Tongue (tissue), 2 donors: ENCODE data around the gene SFTA2. TPM values are rescaled to one million over a fixed set of nuclear protein-coding genes. Genes with fewer than 3 reads are reported as not detected.
"Not testable (repeated sequence)": the region's sequence is repeated elsewhere in the genome, so short reads cannot be mapped to it uniquely, and the experiment has no call there.

Source experiments
- DNase-seq: peaks from one replicate; pipeline ENCODE4 v3.0.0-alpha.2; 2015
- total RNA-seq: library from RNA; depleted of rRNA; stranded (reverse); fragments of >200 nt; gene quantifications from one replicate; pipeline ENCODE4 v1.2.3, GENCODE V29; 2014

SFTA2 gene
- total RNA-seq, result not detected

DNA sequence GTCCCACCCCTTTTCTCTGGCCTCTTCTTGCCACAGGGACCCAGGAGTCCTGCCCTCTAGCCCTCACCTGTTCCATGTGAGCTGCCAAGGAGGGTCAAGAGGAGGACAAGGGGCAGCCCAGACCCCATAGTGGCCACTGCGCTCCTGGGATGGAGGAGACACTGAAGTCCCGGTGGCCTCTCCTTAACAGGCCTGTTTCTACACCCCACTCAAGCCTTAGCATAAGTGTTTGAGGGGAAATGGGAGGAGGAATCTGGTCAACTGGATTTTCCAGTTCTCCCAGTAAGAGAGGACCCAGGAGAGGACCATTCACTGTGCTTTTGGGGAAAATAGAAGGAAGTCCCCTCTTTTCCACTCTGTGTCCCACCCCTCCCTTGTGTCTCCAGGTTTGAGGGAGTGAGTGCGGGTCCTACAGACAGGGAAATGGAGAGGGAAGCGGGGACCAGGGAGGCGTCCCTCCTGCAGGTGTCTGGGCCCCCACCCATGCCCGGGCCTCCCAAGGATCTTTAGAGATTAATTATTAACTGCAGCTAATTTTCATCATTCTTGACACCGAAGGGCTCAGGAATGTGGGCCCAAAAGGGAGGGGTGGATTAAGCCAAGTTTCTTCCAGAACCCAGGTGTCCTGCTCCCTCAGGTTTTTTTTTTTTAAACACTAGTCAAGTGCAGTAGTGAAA, at the start of gene SFTA2:
Gene SFTA2 (minus strand): TSS at position 202 of the 677 bp plus-strand sequence. CDS start 74 bp downstream, at position 128.
- no peak for DNase-seq

DNA sequence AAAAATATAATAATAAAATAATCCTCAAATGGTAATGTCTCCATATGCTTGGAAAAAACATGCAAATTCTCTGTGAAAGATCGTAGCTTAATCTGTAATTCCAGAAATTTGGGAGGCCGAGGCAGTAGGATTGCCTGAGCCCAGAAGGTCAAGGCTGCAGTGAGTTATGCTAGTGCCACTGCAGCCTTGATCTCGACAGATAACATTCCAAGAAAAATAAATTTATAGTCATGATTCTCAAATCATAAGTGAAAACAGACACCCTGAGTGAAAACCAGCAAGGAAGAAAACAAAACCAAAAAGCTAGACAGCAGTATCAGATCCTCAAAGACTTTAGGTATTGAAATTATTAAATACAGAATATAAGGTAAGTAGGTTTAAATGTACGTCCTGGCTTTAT, 47.7 kb upstream of the SFTA2 start:
- DNase-seq, result no peak

DNA sequence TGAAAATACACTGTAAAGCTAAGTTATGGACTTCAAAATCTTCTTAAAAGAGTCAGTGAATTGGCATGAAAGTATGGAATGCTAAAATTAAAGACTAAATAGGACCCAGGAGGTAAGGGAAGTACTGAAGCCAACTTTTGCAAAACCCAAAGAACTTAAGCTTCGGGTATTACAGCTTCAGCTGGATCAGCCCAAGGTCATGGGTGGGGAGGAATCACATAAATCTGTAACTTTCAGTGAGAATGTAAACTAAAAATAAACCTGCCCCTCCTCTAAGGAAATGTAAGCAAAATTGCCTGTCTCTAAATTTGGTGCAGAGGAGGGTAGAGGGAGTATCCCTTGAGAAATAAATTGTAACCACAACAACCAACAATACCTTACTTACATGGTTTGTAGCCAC, 47.2 kb upstream of the SFTA2 start:
- no peak for DNase-seq

DNA sequence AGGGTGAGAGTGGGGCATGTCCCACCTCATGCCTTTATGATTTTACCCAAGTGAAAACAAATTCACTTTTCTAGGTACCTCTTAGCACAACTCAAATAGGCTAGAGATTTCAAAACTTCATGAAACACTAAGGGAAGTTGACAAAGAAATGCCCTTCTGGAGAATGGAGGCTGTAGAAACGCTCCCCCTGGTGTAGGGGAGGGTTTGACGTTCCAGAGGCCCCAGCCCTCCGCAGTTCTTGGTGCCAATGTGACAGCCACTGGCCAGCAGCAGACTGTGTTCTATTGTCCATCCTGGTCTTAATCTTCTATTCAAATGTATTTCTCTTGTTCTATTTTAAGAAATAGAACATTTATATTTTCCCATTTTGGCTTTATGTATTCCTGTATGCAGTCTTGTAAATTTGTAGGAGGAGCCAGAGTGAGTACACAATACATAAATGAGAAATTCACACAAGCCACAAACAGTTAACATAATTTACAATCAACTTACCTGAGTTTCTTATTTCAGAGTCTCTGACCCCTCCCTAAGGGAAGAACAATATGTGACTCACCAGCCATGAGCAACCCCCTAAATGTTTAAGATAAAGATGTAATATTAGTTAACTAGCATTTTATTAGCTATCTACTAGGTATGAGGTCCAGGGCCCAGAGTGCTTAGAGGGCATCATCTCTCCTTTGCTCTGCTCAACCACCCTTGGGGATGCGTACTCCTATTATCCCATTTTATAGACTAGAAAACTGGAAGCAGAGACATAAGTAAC, 42.7 kb upstream of the SFTA2 start:
- no peak for DNase-seq

DNA sequence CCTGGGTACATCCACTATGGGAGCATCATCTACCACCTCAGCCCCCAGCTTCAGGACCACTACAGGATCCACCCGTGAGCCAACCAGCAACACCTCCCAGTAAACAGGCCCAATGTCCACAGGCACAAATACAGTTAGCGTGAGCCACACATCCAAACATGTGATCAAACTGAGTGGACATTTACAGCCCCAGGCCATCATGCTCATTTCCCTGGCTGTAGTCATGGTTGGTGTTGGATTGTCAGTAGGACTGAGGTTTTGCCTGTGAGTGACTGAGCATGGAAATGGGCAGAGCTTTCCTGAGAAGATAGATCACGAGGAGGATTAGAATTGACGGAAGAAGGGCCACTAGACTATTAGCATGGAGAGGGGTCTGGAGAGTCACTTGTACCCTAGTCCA, 40.8 kb upstream of the SFTA2 start:
- no peak for DNase-seq

DNA sequence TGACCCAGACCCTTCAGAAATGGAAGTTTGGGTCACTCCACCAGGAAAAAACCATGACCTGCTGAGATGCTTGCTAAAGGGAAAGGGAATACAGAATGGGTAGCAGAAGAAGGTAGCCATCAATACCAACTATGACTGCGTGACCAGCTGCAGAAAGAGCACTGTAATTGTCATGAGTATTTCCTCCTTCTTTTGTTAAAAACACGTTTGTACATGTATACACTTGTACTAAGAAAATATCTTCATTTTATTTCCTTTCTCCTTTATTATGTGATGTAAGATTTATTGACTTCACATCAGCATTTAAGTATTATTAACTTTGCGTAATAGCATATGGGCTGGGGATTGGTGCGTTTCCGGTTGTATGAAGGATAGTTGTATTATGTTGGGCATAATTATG, 39.0 kb upstream of the SFTA2 start:
- DNase-seq, result no peak

DNA sequence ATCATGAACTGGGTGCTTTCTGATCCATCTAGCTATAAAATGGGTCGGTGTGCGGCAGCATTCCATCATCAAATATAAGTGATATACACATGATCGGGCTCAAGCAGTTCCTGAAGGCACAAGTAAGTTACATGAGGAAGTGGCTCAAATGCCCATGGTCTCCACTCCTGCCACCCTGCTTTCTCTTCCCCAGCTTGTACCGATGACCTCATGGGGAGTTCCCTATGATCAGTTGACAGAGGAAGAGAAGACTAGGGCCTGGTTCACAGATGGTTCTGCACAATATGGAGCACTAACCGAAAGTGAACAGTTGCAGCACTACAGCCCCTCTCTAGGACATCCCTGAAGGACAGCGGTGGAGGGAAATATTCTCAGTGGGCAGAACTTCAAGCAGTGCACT, 37.2 kb upstream of the SFTA2 start:
- DNase-seq, result not testable (repeated sequence)

DNA sequence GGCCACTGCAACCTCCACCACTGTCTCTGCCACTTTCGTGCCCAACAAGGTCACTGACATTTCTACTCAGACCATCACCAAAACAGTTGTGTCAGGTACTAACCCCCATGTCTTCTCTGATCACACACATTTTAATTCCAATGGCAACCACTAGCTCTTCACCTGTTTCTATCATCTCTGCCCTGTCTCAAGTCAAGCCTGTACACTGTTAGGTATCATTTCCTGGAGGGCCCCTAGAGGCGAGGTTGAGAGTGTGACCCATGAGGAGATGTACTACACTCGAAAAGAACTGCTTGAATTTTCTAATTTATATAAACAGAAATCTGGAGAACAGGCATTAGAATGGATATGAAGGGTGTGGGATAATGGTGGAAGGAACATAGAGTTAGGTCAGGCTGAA, 34.2 kb upstream of the SFTA2 start:
- DNase-seq, result no peak

DNA sequence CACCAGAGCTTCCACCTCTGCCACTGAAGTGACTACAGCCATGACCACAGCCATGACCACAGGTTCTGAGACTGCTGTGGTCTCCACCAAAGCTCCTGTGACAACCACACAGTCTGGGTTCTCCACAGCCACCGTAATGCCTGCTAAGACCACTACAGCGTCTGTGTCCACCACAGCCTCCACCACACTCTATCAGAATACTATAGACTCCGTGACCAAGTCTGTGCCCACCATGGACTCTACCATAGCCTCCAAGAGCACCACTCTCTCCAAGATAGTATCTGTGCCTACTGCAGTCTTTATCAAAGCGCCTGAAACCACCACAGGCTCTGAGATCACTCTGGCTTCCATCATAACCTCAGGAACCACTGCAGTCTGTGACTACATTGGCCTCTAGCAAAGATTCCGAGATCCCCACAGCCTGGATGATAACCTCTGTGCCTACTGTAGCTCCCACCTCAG, 33.2 kb upstream of the SFTA2 start:
- DNase-seq, result no peak

DNA sequence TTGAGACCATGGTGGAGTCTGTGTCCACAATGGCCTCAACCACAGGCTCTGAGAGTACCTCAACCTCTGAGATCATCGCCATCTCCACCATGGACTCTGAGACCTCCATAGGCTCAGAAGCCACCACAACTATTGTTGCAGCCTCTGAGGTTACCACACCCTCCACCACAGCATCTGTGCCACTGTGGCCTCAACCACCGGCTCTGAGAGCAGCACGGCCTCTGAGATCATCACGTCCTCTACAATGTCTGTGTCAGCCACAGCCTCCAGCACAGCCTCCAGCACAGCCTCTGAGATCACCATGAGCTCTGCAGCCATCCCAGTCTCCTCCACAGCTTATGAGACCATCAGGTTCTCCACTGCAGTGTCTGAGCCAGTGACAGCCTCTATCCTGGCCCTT, 32.1 kb upstream of the SFTA2 start:
- DNase-seq, result no peak

DNA sequence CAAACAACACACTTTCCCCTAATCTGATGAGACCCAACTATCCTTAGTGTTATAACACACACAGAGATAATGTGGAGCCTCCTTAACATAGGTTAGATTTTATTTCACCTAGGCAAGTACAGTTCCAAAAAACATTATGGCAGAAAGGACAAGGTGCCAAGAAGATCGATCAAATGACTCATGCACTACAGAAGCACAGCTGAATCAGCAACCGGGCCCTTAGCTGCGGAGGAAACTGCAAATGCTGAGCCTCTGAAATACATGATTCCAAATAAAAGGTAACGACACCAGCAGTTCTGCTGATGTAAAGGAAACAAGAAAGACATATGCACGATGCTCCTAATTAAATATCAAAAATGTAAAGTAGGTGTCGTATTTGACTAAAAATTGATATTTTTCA, 31.7 kb upstream of the SFTA2 start:
- no peak for DNase-seq

DNA sequence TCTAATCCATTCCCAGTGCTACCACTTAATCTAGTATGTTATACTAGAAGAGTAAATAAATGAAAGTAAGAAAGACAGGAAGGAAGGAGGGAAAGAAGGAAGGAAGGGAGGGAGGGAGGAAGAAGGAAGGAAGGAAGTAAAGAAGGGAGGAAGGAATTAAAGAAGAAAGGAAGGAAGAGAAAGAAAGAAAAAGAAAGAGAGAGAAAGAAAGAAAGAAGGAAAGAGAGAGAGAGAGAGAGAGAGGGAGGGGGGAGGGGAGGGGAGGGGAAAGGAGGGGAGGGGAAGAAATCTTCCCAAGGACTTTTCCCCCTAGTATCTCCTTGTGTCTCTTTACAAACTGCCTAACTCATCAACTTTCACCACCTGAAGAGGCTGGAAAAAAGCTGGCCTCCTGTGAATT, 30.7 kb upstream of the SFTA2 start:
- no peak for DNase-seq

DNA sequence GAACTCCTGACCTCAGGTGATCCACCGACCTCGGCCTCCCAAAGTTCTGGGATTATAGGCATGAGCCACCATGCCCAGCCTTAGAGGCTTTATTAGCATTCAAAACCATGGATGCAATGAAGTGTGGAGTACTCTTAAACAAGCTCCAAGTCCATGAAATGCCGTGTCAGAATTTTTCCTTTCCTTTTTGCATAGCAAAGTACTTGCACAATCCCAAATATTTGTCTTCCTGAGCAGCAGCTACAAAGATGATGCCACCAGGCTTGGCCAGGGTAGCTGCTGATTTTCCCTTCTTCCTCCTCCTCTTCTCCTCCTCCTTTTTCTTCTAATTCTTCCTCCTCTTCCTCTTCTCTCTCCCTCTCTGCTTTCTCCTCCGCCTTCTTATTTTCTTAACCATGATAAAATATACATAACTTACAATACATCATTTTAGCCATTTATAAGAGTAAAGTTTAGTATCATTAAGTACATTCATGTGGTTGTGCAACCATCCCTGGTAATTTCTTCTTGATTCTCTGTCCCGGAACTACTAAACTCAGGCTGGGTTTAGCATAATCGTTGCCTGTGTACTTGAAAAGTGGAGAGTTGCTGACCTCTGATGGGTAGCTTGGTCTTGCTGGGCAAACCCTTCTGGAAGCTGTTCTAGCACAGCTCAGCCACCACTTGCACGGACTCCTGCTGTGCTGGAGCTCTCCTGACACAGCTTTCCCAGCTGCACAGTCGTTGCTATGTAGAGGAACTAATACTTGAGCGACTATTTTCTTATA, 29.1 kb upstream of the SFTA2 start:
- DNase-seq, result no peak

DNA sequence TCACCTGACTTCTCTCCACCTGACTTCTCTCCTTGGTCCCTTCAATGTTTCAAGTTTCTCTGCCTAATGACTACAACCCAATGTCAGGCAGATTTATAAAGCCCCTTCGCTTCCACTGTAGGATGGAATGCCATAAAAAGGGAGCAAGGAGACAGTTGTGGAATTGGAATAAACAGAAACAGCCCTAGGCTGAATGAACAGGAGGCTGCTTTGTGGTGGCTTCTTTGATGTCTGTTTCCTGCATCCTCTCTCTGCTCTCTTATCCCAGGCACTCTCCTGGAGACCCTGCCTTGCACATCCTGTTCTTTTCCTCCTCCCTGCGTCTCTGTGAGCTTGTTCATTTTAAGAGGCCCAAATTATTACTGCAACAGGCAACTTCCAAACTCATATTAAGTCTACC, 25.7 kb upstream of the SFTA2 start:
- DNase-seq, result no peak

DNA sequence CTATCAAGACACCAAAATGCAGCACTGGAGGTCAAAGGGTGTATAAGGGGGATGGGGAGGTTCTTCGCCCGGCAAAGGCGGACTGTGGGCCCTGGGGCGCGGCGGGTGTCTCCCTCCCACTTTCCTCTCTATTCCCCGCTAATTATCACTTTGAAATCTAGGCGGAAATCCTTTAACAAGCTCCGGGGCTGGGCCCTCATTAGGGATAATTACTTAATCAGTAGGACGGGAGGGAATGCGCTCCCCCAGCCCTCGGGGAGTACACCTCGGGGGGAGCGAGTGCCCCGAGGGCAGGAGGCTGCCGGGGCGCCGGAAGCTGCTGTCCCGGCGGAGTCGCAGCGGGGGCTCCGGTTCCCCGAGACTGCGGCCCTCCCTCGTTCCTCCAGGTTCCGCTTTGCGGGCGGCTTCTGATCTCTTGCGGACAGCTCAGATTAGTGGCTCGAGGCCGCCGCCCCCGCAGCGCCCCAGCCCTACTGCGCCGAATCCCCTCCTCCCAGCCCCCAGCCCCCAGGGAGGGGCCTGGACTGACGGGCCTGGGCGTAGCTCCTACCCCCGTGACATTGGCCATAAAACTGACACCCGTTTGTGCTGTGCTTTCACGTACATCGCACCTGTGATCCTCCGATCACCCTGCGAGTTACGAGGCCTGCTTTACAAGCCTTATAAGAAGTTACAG, 23.5 kb upstream of the SFTA2 start:
- DNase-seq, result peak; percentile 43

DNA sequence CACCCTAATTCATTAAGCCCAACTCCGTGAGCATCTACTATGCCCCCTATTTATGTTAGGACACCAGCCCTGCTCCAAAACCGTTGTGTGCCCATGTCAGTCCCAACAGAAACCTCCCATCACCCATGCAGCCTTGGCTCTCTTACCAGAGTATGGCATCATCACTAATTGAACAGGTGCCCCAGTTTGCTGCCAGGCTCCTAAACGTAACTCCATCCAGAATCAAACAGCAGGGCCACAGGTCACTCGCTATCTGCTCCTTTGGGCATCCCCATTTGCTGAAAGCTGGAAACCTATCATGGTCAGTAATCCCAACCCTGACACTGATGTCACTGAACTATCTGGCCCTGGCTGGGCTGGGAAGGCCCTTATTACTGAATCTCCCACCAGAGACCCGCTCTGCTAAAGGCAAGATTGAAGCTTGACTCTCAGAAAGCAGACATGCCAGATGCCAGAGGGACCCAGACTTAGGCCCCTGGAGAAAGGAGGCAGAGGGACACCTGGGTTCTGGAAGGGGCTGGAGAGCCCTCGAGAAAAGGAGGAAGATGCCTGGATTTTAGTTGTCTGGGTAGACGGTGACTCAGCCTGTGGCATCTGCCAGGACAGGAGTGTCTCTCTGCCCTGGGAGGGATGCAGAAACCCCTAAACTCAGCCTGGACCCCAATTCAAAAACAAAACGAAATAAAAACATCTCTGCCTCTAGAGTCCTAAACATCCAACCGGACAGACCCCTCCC, 22.8 kb upstream of the SFTA2 start:
- DNase-seq, result no peak

DNA sequence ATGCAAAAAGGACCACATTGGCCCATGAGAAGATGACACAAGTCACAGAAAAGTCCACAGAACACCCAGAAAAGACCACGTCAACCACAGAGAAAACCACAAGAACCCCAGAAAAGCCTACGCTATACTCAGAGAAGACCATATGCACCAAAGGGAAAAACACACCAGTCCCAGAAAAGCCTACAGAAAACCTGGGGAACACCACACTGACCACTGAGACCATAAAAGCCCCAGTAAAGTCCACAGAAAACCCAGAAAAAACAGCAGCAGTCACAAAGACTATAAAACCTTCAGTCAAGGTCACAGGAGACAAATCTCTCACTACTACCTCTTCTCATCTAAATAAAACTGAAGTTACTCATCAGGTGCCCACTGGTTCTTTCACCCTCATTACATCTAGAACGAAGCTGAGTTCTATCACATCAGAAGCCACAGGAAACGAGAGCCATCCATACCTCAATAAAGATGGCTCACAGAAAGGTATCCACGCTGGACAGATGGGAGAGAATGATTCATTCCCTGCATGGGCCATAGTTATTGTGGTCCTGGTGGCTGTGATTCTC, 20.0 kb upstream of the SFTA2 start:
- DNase-seq, result no peak

DNA sequence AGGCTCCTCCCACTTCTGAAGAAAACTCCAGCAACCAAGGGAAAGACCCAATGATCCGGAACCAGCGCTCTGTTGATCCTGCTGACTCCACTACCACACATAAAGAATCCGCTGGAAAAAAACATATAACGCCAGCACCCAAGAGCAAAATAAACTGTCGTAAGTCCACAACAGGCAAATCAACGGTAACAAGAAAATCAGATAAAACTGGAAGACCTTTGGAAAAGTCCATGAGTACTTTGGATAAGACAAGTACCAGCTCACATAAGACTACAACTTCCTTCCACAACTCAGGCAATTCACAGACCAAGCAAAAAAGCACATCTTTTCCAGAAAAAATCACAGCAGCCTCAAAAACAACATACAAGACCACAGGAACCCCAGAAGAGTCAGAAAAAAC, 16.8 kb upstream of the SFTA2 start:
- no peak for DNase-seq

DNA sequence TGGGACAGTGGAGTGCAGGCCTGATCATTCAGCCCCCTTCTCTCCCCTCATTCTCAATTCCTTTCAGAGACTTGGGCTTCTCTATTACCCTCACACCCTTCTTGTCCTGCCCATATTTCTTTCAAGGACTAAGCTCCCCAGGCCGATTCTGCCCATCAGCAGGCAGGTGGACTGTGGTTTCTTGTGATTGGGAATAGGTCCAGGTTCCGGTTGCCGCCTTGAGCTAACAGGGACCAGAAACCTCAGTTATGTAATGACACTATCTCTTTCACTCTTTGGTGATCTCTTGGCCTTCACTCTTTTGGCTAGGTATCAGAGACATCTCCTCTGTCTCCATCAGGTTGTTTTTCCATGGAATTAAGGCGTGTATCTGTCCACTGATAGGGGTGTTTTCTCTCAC, 15.3 kb upstream of the SFTA2 start:
- DNase-seq, result no peak

DNA sequence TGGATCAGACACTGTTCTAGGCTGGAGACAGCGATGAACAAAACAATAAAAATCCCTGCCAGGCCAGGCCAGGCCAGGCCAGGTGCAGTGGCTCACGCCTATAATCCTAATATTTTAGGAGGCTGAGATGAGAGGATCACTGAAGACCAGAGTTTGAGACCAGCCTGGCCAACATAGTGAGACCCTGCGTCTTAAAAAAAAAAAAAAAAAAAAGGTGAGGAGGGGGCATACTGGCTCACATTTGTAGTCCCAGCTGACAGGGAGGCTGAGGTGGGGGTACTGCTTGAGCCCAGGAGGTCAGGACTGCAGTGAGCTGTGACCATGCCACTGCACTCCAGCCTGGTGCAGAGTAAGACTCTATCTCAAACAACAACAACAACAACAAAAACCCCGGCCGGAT, 13.3 kb upstream of the SFTA2 start:
- DNase-seq, result no peak

DNA sequence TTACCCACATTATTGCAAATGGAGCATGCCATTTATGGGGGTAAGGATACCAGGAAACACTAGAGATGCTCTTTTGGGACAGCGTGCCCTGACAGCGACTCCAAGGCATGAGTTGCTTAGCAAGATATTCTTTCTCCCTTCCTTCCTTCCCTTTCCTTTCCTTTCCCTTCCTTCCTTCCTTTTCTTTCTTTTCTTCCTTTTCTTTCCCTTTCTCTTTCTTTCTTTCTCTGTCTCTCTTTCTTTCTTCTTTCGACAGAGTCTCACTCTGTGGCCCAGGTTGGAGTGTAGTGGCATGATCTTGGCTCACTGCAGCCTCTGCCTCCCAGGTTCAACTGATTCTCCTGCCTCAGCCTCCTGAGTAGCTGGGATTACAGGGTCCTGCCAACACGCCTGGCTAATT, 12.1 kb upstream of the SFTA2 start:
- no peak for DNase-seq
